ENCODE results near the gene RPL13. TPM values are rescaled to one million over a fixed set of nuclear protein-coding genes. Genes with fewer than 3 reads are reported as not detected.
A peak's percentile ranks its signal among the peaks of the same experiment; 100 is the strongest.

Gene RPL13
- total RNA-seq: 1,000 to 10,000 TPM; 1,855 to 2,011 TPM

DNA sequence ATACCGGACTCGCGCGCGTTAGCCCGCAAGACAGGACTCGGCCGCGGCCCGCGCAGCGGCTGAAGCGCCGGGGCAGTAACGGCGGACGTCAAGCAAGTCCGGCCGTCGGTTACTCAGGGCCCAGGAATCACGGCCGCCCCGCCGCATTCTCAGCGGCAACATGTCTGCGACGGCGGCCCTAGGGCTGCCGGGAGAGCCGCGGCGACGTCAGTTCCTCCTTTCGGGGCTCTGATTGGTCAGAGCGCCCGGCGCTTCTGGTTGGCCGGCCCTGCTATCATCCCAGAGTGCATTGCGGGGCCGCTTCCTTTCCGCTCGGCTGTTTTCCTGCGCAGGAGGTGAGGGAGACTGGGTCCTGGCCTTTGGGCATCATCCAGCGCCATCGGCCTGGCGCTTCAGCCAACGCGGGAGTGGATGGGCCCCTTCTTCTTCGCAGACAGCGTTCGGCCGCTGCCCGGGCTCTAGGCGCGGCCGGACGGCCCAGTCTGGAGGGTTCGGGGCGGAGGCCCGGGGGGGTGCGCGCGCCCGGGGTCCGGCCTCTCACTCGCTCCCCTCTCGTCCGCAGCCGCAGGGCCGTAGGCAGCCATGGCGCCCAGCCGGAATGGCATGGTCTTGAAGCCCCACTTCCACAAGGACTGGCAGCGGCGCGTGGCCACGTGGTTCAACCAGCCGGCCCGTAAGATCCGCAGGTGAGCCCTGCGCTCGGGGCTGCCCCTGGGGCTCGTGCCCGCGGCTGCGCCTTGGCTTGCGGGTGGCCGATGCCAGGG is at the start of gene RPL13:
Gene RPL13 (plus strand): TSS at position 305 of the 764 bp plus-strand sequence. CDS start 278 bp downstream, at position 583.
- DNase-seq: peak; percentile 94
- TF ChIP-seq, protein P1, sequence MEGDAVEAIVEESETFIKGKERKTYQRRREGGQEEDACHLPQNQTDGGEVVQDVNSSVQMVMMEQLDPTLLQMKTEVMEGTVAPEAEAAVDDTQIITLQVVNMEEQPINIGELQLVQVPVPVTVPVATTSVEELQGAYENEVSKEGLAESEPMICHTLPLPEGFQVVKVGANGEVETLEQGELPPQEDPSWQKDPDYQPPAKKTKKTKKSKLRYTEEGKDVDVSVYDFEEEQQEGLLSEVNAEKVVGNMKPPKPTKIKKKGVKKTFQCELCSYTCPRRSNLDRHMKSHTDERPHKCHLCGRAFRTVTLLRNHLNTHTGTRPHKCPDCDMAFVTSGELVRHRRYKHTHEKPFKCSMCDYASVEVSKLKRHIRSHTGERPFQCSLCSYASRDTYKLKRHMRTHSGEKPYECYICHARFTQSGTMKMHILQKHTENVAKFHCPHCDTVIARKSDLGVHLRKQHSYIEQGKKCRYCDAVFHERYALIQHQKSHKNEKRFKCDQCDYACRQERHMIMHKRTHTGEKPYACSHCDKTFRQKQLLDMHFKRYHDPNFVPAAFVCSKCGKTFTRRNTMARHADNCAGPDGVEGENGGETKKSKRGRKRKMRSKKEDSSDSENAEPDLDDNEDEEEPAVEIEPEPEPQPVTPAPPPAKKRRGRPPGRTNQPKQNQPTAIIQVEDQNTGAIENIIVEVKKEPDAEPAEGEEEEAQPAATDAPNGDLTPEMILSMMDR (IDR thresholded peaks at IDR 0.05): no peak
- peak within 1 kb of the TSS; percentile 91 to 99 for H3K9ac ChIP-seq (ENCODE audit: low read depth in 2 of 2, low read length in 2 of 2)
- H3K27me3 ChIP-seq: no peaks in the 10 kb centered on the region
- H3K4me1 ChIP-seq: peaks cover 14% of the 10 kb centered on the region
- H3K9me3 ChIP-seq: no peaks in the 10 kb centered on the region
- H3K4me3 ChIP-seq: peak within 1 kb of the TSS; percentile 94
- H3K36me3 ChIP-seq: peaks cover 18% of the 10 kb centered on the region
- peak within 1 kb of the TSS; percentile 95 for H3K27ac ChIP-seq
- intact Hi-C loops (cut with DNase I): no loop called here

DNA sequence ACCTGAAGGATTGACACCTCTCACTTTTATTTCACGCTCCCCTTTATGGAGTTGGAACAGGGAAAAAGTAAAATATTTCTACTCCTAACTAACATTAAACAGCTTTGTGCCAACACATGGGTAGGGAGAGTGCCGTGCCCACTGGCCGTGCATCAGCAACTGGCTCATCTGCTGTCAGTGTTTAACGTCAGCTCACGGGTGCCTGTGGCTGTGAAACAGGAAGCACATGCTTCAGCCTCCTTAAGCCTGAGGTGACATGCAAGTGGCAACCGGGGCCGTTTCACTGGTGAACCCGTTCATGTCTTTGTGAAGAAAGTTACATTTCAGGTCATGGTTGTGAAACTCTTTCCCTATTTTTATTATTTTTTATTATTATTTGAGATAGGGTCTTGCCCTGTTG is 49.1 kb upstream of the RPL13 start:
- no peak for DNase-seq
- Histone ChIP-seq H3K4me3 (no peak overlapping the region), H3K9ac (ENCODE audit: low read depth in 2 of 2, low read length in 2 of 2) (no peak overlapping the region), H3K27me3 (no peaks in the 10 kb centered on the region), H3K36me3 (no peaks in the 10 kb centered on the region), H3K4me1 (peaks cover 11% of the 10 kb centered on the region), H3K9me3 (no peaks in the 10 kb centered on the region), H3K27ac (no peak overlapping the region)
- TF ChIP-seq, protein P1 (IDR thresholded peaks at IDR 0.05): no peak
- intact Hi-C loops (cut with DNase I): loop anchor here (5.0 kb wide), 1 partner anchor 179 kb away; no protein-coding TSS in a partner anchor

DNA sequence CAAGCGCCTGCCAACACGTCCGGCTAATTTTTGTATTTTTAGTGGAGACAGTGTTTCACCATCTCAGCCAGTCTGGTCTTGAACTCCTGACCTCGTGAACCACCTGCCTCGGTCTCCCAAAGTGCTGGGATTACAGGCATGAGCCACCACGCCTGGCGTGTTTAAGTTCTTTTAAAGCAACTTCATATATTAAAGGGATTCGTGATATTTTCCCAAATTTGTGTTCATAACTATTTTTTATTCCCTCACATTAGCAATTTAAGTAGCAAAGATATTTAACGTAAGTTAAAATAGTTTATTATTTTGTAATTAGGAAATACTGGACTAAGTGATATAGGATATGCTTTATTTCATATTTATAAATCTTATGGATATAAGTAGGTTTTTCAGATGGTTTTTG is 48.0 kb upstream of the RPL13 start:
- no peak for DNase-seq
- H3K9me3 ChIP-seq: no peaks in the 10 kb centered on the region
- H3K4me1 ChIP-seq: peaks cover 11% of the 10 kb centered on the region
- H3K4me3 ChIP-seq: no peak overlapping the region
- H3K27me3 ChIP-seq: no peaks in the 10 kb centered on the region
- intact Hi-C loops (cut with DNase I): loop anchor here (5.0 kb wide), 1 partner anchor 180 kb away; no protein-coding TSS in a partner anchor
- H3K9ac ChIP-seq (ENCODE audit: low read depth in 2 of 2, low read length in 2 of 2): no peak overlapping the region
- H3K27ac ChIP-seq: no peak overlapping the region
- TF ChIP-seq, protein P1 (IDR thresholded peaks at IDR 0.05): no peak
- no peaks in the 10 kb centered on the region for H3K36me3 ChIP-seq

DNA sequence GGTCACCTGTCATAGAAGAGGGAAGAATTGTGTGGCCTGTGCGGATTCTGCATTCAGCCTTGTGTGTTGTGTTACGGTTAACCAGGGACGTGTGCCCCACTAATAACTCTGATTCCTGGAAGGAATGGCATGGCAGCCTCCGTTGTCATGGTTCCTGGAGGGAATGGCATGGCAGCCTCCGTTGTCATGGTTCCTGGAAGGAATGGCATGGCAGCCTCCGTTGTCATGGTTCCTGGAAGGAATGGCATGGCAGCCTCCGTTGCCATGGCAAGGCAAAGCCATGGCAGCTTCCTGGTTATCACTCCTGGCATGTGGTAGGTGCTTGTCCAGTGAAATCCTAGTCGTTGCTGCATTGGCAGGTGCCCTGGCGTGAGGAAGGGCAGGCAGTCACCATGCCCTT is 43.4 kb upstream of the RPL13 start:
- no peak overlapping the region for H3K27ac ChIP-seq
- intact Hi-C loops (cut with DNase I): no loop called here
- H3K9me3 ChIP-seq: no peaks in the 10 kb centered on the region
- DNase-seq: no peak
- H3K9ac ChIP-seq (ENCODE audit: low read depth in 2 of 2, low read length in 2 of 2): no peak overlapping the region
- no peaks in the 10 kb centered on the region for H3K36me3 ChIP-seq
- no peak overlapping the region for H3K4me3 ChIP-seq
- no peaks in the 10 kb centered on the region for H3K4me1 ChIP-seq
- no peaks in the 10 kb centered on the region for H3K27me3 ChIP-seq
- TF ChIP-seq, protein P1 (IDR thresholded peaks at IDR 0.05): no peak

DNA sequence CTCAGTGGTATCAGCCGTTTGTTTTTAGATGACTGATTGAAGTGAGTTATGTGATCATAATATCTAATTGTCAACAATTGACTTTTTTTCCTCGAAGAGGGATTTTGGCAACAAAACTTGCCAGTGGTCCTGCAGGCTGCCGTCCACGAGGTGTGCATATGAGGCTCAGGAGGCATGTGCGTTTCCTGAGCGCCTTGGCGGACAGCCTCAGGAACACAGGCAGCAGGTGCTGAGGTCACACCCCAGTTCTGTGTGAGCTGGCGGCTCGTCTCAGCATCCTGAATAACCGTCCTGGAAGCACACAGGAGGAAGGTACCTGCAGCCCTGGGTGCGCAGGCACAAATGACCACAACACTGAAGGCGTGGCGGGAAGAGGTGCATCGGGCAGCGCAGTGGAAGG is 40.6 kb upstream of the RPL13 start:
- TF ChIP-seq, protein P1 (IDR thresholded peaks at IDR 0.05): no peak
- intact Hi-C loops (cut with DNase I): no loop called here
- no peak for DNase-seq
- Histone ChIP-seq H3K4me3 (no peak overlapping the region), H3K27me3 (no peaks in the 10 kb centered on the region), H3K4me1 (no peaks in the 10 kb centered on the region), H3K9ac (ENCODE audit: low read depth in 2 of 2, low read length in 2 of 2) (no peak overlapping the region), H3K9me3 (no peaks in the 10 kb centered on the region), H3K27ac (no peak overlapping the region), H3K36me3 (peaks cover 3% of the 10 kb centered on the region)

Measured in colonic mucosa (tissue), 4 donors.